Activated T-helper 1 cell treated with anti-CD3 and anti-CD28 coated beads, Interleukin-12 subunit alpha, Interleukin-12 subunit beta, Interleukin-2, Interleukin-4 antibody, amounts not matched to agents 30 ng/mL and 10 ng/mL and 1 ng/mL, durations not matched to agents 14 hours and 24 hours and 36 hours (primary cell): Measurements from ENCODE around the gene FABP3. TPM values are rescaled to one million over a fixed set of nuclear protein-coding genes. Genes with fewer than 3 reads are reported as not detected.
"Not testable (repeated sequence)": the region's sequence is repeated elsewhere in the genome, so short reads cannot be mapped to it uniquely, and the experiment has no call there.

ENCODE experiments used
- DNase-seq: peaks from one replicate; pipeline ENCODE4 v3.0.0; 2021; ENCODE audit warnings: low spot score
- H3K27ac Mint-ChIP-seq: one replicate; pipeline ENCODE4 v1.8.0; 2021; ENCODE audit warnings: mild to moderate bottlenecking, mixed read lengths
- H3K27me3 Mint-ChIP-seq: one replicate; pipeline ENCODE4 v1.8.0; 2022; ENCODE audit warnings: mild to moderate bottlenecking, moderate library complexity, mixed read lengths; ENCODE audit not compliant: insufficient read depth
- H3K36me3 Mint-ChIP-seq: one replicate; pipeline ENCODE4 v1.8.0; 2021; ENCODE audit warnings: low read depth, mixed read lengths
- H3K4me1 Mint-ChIP-seq: one replicate; pipeline ENCODE4 v1.8.0; 2021; ENCODE audit warnings: low read depth, mixed read lengths
- H3K4me3 Mint-ChIP-seq: one replicate; pipeline ENCODE4 v1.8.0; 2021; ENCODE audit warnings: mild to moderate bottlenecking, moderate library complexity, mixed read lengths
- H3K9me3 Mint-ChIP-seq: one replicate; pipeline ENCODE4 v1.8.0; 2021; ENCODE audit warnings: mixed read lengths
- intact Hi-C: fragments of 100-400 bp; cut with micrococcal nuclease; formaldehyde crosslinking; loops from one replicate; pipeline ENCODE4 v1.15.1; 2024
- total RNA-seq: library from RNA; stranded (reverse); gene quantifications from 2 replicates; pipeline ENCODE4 v1.2.3, GENCODE V29; 2022

The FABP3 gene
- total RNA-seq, 1 donor from 2014 or later: not detected

DNA sequence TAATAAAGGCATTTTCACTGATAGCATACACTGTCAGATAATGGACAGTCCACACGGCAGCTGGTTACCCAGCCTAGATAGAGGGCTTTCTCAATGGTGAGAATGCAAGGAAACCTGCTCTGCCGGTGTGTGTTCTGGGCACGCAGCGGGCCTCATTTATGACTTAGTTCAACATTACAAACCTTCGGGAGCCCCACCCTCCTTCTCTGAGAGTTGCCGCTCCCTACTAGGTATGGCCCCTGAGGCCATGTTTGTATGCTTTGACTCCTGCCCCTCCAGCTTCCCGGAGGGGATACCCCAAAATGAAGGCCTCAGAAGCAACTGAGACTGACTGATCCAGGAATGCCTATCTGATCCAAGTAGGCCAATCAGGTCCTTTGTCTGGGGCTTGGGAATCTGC, 17.2 kb upstream of the FABP3 start:
- DNase-seq: no peak
- Mint-ChIP-seq H3K27me3 (peaks cover 5% of the 10 kb centered on the region), H3K4me3 (no peak overlapping the region), H3K4me1 (peaks cover 13% of the 10 kb centered on the region), H3K9me3 (no peaks in the 10 kb centered on the region), H3K36me3 (no peaks in the 10 kb centered on the region), H3K27ac (no peak overlapping the region)
- intact Hi-C loops: no loop called here

DNA sequence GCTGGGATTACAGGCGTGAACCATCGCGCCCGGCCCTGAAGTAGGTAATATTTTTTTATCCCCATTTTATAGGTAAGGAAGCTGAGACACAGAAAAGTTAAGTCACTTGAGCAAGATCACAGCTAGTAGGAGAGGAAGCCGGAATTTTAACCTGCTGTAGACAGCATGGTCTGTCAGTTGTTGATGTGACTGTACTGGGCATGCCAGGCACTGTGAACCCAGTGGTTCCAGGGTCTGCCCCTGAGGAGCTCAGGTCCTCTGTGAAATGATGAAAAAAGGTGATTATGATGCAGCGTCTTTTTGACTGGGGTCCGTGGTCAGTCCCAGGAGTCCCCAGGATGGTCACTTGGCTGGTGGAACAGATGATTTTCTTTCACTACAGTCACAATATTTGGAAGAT, 16.7 kb upstream of the FABP3 start:
- peaks cover 9% of the 10 kb centered on the region for H3K4me1 Mint-ChIP-seq
- H3K36me3 Mint-ChIP-seq: no peaks in the 10 kb centered on the region
- H3K4me3 Mint-ChIP-seq: no peak overlapping the region
- H3K9me3 Mint-ChIP-seq: no peaks in the 10 kb centered on the region
- intact Hi-C loops: no loop called here
- DNase-seq: no peak
- H3K27ac Mint-ChIP-seq: no peak overlapping the region
- H3K27me3 Mint-ChIP-seq: peaks cover 3% of the 10 kb centered on the region

DNA sequence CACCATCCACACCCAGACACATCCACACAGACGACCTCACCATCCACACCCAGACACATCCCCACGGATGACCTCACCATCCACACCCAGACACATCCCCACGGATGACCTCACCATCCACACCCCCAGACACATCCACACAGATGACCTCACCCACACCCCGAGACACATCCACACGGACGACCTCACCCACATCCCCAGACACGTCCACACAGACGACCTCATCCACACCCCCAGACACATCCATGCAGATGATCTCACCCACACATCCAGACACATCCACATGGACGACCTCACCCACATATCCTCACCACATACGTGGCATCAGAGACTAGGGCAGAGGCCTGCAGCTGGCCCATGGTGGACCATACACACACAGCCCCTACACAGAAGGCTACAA, 14.7 kb upstream of the FABP3 start:
- Mint-ChIP-seq H3K27me3 (peaks cover 2% of the 10 kb centered on the region), H3K4me3 (no peak overlapping the region), H3K27ac (no peak overlapping the region), H3K36me3 (no peaks in the 10 kb centered on the region), H3K4me1 (peaks cover 4% of the 10 kb centered on the region), H3K9me3 (no peaks in the 10 kb centered on the region)
- intact Hi-C loops: no loop called here
- DNase-seq: no peak

DNA sequence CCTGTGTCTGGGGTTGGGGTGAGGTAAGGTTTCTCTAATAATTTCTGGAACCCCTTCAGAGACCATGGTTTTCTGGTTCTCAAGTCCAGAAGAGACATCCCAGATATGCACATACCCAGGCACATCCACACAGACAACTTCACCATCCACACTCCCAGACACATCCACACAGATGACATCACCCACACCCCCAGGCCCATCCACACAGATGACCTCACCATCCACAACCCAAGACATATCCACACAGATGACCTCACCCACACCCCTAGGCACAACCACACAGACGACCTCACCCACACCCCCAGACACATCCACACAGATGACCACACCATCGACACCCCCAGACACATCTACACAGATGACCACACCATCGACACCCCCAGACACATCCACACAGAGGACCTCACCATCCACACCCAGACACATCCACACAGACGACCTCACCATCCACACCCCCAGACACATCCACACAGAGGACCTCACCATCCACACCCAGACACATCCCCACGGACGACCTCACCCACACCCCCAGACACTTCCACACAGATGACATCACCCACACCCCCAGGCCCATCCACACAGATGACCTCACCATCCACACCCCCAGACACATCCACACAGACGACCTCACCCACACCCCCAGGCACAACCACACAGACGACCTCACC, 13.8 kb upstream of the FABP3 start:
- H3K27ac Mint-ChIP-seq, H3K36me3 Mint-ChIP-seq, H3K4me3 Mint-ChIP-seq, H3K9me3 Mint-ChIP-seq, intact Hi-C loops, H3K27me3 Mint-ChIP-seq, H3K4me1 Mint-ChIP-seq, DNase-seq: not testable (repeated sequence)

DNA sequence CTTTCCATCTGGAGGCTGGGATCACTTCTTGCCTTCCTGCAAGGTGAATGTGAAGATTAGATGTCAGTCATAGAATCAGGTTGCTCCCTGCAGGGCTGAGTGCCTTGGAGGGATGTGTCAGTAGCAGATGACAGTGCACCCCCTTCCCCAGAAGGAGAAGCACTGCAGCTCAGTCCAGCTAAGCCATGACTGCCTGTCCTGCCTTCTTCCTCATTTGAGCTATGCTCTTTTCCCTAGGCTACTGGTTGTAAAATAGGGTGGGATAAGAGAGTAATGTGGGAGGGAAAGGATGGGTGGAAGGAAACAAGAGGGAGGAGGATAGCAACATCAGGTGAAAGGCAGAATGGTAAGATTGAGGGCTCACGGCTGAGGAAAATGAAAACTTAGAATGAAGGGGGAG, 11.1 kb upstream of the FABP3 start:
- no peak overlapping the region for H3K27ac Mint-ChIP-seq
- no peak for DNase-seq
- H3K4me1 Mint-ChIP-seq: peaks cover 4% of the 10 kb centered on the region
- no peak overlapping the region for H3K4me3 Mint-ChIP-seq
- intact Hi-C loops: no loop called here
- no peaks in the 10 kb centered on the region for H3K36me3 Mint-ChIP-seq
- no peaks in the 10 kb centered on the region for H3K9me3 Mint-ChIP-seq
- peaks cover 3% of the 10 kb centered on the region for H3K27me3 Mint-ChIP-seq

DNA sequence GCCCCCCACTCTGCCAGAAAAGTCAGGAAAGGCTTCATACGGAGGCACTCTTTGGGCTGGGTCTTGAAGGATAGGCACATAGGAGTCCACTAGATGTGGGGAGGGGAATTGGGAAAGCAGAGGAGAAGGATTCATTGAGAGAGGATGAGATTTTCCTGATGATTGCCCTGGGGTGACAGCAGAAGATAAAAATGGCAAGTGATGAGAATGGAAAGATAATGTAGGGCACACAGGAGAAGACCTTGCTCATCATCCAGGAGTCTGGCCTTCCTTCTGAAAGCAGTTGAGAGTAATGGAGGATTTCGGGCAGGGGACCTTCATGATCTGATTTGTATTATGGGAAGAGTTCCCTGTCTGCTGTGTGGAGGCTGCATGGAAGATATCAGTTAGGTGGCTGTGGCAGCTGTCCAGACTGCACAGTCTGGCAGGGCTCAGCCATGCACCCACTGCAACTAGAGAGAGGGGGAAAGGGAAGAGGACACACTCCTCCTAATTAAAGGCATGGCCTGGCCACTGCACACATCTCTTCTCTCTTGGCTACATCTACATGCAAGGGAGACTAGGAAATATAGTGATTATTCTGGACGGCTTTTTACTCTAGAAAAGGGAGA, 9.6 kb upstream of the FABP3 start:
- no peak for DNase-seq
- H3K27me3 Mint-ChIP-seq: peaks cover 8% of the 10 kb centered on the region
- no peak overlapping the region for H3K27ac Mint-ChIP-seq
- peaks cover 4% of the 10 kb centered on the region for H3K4me1 Mint-ChIP-seq
- intact Hi-C loops: no loop called here
- H3K36me3 Mint-ChIP-seq: no peaks in the 10 kb centered on the region
- no peak overlapping the region for H3K4me3 Mint-ChIP-seq
- no peaks in the 10 kb centered on the region for H3K9me3 Mint-ChIP-seq

DNA sequence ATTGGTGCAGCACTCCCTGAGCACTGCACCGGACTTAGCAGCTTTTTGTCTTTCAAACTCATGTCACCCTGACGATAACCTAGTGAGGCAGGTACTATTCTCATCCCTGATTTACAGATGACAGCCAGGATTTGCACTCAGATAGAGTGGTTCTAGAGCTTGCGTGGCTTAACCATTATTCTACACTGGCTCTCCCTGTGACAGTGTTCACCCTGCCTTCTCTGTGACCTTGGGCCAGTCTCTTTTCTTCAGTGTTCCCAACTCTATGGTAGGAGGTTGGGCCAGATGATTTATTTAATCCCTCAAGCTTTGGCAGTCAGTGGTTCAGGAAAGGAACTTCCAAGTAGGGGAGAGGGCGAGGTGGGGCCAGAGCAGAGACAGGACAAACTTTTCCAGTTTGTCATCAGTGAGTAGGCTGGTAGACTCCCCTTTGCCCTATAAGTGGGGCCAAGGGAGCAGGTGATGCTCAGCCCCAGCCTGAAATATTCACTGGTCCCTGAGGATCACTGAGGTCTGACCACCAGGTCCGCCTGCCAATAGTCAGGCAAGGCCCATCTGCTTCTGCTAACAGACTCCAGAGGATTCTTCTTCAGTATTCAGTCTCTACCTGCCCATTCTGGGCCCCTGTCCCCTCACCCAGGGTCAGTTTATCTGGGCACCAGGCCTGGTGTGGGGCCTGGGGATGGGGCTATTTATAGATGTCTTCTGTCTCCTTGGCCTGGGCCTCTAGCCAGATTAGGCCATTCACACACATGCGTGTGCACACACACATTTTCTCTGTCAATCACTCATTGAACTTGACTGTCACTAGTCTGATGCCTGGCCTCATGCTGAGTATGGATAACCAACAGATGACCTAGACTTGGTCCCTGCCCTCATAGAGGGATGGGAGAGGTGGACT, 8.8 kb upstream of the FABP3 start:
- Mint-ChIP-seq H3K27me3 (peaks cover 8% of the 10 kb centered on the region), H3K36me3 (no peaks in the 10 kb centered on the region), H3K4me3 (no peak overlapping the region), H3K4me1 (peaks cover 1% of the 10 kb centered on the region), H3K27ac (no peak overlapping the region), H3K9me3 (no peaks in the 10 kb centered on the region)
- no peak for DNase-seq
- intact Hi-C loops: no loop called here

DNA sequence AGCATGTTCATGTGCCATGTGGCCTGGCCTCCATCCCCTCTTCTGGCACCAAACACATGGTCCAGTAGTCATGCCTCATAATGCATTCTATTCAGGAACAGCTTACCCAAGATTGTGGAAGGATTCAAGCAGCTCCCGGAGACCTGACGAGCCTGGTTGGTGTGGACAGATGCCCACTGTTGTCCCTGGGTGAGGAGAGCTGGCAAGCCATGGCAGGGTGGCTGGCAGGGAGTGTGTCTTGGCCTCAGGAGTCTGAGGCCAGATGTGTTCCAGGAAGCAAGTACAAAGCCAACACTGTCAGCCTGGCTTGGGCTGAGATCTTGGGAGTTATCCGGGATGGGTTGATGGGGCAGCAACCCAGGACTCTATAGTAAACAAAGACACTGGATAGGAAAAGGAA, 7.3 kb upstream of the FABP3 start:
- Mint-ChIP-seq H3K4me3 (no peak overlapping the region), H3K9me3 (no peaks in the 10 kb centered on the region), H3K36me3 (no peaks in the 10 kb centered on the region), H3K4me1 (no peaks in the 10 kb centered on the region), H3K27ac (no peak overlapping the region), H3K27me3 (peaks cover 8% of the 10 kb centered on the region)
- intact Hi-C loops: no loop called here
- DNase-seq: no peak

DNA sequence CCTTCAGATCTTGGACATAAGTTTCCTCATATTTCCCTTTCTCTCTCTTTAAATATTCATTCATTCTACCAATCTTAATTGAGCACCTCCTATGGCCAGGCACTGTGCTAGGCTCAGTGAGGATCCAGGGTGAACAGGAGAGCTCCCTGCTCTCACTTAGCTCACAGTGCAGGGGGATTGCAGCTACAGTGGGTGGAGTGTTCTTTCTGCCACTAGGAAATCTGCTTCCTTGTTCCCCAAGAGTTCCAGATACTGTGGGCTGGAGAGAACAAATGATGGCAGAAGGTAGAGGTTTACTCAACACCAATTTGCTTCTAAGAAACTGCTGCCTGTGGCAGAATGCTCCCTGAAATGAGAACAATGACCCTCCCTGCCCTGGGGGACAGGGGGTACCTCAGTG, 5.1 kb upstream of the FABP3 start:
- Mint-ChIP-seq H3K9me3 (no peaks in the 10 kb centered on the region), H3K4me3 (no peak overlapping the region), H3K4me1 (peaks cover 9% of the 10 kb centered on the region), H3K27me3 (peaks cover 16% of the 10 kb centered on the region), H3K36me3 (no peaks in the 10 kb centered on the region), H3K27ac (peak overlapping the region; percentile 61)
- no peak for DNase-seq
- intact Hi-C loops: no loop called here

DNA sequence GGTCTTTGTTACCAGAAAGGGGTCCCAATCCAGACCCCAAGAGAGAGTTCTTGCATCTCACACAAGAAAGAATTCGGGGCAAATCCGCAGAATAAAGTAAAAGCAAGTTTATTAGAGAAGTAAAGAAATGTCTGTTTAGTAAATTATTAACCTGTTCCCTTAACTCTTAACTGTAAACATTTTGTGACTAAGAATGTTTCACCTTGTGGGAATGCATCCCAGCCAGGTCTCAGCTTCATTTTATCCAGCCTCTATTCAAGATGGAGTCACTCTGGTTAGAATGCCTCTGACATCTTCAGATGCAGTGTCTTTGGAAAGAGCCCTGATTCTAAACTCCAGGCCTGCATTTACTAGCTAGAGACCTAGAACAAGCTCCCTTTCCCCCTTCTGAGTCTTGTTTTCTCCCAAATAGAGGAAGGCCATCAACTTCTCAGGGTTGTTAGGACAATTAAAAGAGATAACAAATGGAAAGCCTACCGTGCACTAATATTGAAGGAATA, 4.5 kb upstream of the FABP3 start:
- intact Hi-C loops: no loop called here
- no peak for DNase-seq
- Mint-ChIP-seq H3K27ac (no peak overlapping the region), H3K36me3 (no peaks in the 10 kb centered on the region), H3K4me3 (no peak overlapping the region), H3K9me3 (no peaks in the 10 kb centered on the region), H3K4me1 (peaks cover 9% of the 10 kb centered on the region), H3K27me3 (peaks cover 19% of the 10 kb centered on the region)

DNA sequence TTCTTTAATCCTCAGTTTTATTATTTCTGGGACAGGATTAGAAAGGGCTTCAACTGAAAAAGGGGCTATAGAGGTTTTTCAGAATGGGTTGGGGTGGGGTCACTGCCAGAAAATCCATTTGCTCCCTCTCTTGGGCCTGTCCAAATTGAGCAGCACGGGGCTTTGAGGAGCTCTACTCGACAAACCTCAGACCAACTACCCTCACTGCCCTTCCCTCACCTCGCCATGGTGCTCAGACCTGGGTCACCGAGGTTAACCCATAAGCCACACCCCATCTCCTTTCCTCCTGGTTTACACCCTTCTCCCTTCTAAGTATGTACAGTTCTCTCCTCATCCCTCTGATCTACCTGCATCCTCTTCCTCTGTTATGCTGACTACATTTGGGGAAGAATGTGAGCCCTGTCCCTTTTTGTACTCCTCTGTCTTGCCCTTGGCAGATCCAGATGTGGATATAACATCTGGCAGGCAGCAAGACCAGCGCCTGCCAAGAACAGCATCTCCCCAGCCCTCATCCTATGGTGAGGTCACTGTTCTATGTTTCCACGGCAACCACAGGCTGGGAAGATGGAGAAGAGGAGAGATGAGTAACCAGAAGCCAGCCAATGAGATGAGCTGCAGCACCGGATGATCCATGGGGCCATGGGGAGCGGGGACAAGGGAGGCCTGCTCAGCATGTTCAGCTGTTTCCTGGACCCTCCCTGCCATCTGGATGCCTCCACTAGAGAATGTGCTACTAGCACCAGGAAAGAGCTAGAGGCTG, 3.7 kb upstream of the FABP3 start:
- no peak overlapping the region for H3K27ac Mint-ChIP-seq
- H3K4me1 Mint-ChIP-seq: peaks cover 9% of the 10 kb centered on the region
- H3K4me3 Mint-ChIP-seq: no peak overlapping the region
- H3K36me3 Mint-ChIP-seq: no peaks in the 10 kb centered on the region
- H3K9me3 Mint-ChIP-seq: no peaks in the 10 kb centered on the region
- no peak for DNase-seq
- H3K27me3 Mint-ChIP-seq: peaks cover 21% of the 10 kb centered on the region
- intact Hi-C loops: no loop called here

DNA sequence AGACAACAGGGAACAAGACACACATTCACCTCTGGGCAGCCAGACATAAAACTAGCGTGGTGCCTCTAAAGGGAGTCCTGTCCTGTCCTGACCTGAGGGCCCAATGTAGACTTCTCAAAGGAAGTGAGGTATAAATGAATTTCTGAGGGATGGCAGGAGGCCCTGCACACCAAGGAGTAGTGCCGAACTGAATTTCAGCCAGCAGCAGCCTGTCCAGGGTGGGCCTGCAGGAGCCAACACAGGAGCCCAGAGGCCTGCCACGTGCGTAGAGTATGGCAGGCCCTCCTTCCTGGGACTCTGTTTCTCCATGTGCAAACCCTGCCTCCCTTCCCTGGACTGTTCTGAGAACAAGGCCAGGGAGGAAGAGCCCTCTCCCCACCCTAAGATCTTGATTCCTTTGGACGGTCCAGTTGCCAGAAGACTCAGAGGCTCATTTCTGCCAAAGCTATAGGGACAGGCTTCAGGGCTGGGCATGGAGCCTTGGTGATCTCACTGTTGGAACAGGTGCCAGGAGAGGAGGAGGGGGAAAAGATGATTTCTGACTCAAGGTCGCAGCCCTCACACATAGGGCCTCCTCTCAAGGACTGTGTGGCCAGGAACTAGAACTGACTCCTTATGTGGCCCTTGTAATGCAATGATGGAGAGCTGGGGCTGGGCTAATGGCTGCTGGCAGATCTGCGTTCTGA, 1.8 kb upstream of the FABP3 start:
- H3K9me3 Mint-ChIP-seq: no peaks in the 10 kb centered on the region
- no peaks in the 10 kb centered on the region for H3K36me3 Mint-ChIP-seq
- H3K4me1 Mint-ChIP-seq: peaks cover 9% of the 10 kb centered on the region
- DNase-seq: no peak
- no peak overlapping the region for H3K4me3 Mint-ChIP-seq
- H3K27ac Mint-ChIP-seq: no peak overlapping the region
- peaks cover 18% of the 10 kb centered on the region for H3K27me3 Mint-ChIP-seq
- intact Hi-C loops: no loop called here
